GM12874 (cell line): ENCODE data around the gene VMO1.

Experiments
- TF ChIP-seq, protein P1 (sequence below): IDR thresholded peaks from 2 replicates; pipeline ENCODE4 v1.5.1; 2011; ENCODE audit warnings: low read depth, mild to moderate bottlenecking, control low read depth, low read length, moderate library complexity; ENCODE audit not compliant: insufficient read depth

The VMO1 gene

DNA sequence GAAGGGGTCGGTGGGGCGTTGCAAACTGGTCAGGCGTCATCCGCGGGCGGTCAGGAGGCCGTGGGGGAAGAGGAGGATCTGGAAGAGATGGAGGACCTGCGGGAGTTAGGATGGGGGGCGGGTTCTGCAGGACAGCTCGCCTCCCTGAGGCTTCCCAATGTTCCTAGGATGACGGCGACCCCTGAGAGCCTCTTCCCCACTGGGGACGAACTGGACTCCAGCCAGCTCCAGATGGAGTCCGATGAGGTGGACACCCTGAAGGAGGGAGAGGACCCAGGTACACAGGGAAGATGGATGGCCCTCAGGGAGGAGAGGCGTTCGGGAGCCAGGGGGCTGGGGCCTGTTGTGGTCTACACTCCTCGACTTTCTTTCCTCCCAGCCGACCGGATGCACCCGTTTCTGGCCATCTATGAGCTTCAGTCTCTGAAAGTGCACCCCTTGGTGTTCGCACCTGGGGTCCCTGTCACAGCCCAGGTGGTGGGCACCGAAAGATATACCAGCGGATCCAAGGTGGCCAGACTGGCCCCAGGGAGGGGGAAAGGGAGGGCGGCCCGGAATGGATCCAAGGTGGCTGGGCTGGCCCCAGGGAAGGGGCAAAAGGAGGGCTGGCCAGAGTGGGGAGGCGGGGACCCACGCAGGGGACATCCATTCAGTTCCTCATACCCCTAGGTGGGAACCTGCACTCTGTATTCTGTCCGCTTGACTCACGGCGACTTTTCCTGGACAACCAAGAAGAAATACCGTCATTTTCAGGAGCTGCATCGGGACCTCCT is 21.6 kb upstream of the VMO1 start:
- TF ChIP-seq, protein P1, sequence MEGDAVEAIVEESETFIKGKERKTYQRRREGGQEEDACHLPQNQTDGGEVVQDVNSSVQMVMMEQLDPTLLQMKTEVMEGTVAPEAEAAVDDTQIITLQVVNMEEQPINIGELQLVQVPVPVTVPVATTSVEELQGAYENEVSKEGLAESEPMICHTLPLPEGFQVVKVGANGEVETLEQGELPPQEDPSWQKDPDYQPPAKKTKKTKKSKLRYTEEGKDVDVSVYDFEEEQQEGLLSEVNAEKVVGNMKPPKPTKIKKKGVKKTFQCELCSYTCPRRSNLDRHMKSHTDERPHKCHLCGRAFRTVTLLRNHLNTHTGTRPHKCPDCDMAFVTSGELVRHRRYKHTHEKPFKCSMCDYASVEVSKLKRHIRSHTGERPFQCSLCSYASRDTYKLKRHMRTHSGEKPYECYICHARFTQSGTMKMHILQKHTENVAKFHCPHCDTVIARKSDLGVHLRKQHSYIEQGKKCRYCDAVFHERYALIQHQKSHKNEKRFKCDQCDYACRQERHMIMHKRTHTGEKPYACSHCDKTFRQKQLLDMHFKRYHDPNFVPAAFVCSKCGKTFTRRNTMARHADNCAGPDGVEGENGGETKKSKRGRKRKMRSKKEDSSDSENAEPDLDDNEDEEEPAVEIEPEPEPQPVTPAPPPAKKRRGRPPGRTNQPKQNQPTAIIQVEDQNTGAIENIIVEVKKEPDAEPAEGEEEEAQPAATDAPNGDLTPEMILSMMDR, result no peak

- TF ChIP-seq, protein P1, result no peak
Measured at GRCh38 chr17:4806777-4807604, 20.8 kb upstream of the VMO1 start, which contains the start of gene PLD2. Gene PLD2 (plus strand): TSS chr17:4807152. CDS start chr17:4807773, 621 bp downstream.

DNA sequence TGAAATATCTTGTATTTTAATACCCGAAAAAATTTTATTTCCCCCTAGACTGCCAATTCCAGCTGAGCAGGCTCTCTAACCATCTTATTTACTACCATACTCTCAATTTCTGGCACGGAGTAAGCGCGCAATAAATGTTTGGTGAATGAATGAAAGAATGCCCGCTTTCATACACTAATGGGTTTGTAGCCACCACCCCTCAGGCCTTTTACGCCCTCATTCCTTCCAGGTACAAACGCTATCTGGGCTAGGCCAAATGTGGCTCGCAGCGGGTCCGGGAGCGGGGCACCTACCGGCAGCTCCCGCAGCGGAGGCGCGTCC is 20.3 kb upstream of the VMO1 start:
- TF ChIP-seq, protein P1, result no peak

DNA sequence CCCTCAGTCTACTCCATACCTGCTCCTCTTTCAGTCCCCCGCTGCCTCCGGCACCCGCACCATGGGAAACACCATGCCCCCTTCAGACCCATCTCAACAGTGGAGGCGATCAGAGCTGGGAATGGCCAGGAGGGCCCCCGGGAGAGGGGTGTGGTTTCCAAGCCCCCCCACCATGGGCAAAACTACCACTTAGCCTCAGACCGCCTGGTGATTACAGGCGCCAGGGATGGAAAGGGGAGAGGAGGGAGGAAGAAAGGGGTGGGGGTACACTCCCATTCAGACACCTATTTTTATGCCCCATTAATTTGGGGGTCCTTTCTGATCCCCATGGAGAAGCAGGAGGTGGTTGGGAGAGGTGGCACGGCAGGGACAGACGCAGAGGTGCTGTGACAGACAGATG is 16.1 kb upstream of the VMO1 start, which contains the start of gene C17orf114:
Gene C17orf114 (minus strand): TSS at position 101 of the 400 bp plus-strand sequence.
- TF ChIP-seq, protein P1, result no peak

DNA sequence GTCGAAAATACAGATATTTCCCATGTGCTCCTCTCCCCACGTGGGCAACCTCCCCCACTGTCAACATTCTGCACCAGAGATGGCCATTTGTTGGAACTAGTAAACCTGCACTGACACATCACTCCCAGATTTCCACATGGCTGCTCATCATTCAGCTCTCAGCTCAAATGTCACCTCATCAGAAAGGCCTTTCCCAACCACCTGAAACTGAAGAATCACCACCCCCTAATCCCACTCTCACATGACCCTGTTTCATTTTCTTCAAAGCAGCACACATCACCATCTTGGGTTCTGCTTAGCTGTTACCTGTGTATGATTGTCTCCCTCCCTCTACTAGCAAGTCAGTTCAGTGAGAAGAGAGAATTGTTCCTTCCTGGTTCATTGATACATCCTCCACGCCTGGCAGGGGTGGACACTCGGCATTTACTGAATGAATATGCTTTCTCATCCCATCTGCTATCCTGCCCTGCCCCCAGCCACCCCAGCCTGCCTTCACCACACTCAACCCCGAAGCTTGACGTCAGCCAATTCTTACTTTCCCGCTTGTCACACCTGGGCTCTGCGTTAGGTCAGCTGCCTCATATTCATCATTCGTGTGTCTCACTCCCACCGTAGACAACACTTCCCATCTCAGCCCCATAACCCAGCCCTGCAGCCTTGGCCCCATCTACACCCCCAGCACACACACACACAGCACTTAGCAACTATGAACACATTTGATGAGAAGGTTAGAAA is 14.5 kb upstream of the VMO1 start:
- TF ChIP-seq, protein P1, result no peak

DNA sequence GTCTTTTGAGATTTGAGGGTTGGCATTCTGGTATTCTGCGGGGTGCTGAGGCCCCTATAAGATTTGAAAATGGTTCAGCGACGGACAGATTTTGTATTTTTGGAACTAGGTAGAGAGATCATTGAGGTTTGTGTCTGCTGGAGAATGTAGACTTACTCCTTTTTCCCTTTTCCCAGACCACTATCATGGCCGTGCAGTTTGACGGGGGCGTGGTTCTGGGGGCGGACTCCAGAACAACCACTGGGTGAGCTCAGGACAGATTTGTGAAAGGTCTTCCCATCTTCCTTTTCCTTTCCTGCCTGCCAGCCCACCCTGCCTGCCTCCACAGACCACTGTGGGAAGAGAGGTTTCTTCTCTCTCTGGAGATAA is 10.4 kb upstream of the VMO1 start:
- TF ChIP-seq, protein P1, result no peak

GRCh38 chr17:4795168-4795567 is 9.0 kb upstream of the VMO1 start:
- TF ChIP-seq, protein P1, result no peak
